ENCODE results near the gene FYTTD1. TPM values are rescaled to one million over a fixed set of nuclear protein-coding genes. Genes with fewer than 3 reads are reported as not detected.

FYTTD1 gene
- total and polyA plus RNA-seq, 8 donors = 8.3 to 37.9 (median 28.0) TPM

GRCh38 chr3:197807969-197808587 is 58.4 kb downstream of the FYTTD1 start:
- WGBS, 2 donors = 85 to 92% methylated on average over 4 of the region's 4 CpGs
- ATAC-seq = no peak
- Histone ChIP-seq H3K27me3 (no peaks in the 10 kb centered on the region), H3K4me3 (no peak overlapping the region), H3K36me3 (no peaks in the 10 kb centered on the region), H3K4me1 (no peaks in the 10 kb centered on the region), H3K9me3 (no peaks in the 10 kb centered on the region), H3K27ac (no peak overlapping the region)
- FAIRE-seq = no peak
- TF ChIP-seq CTCF (IDR thresholded peaks at IDR 0.05) = no peak
- intact Hi-C loops (cut with DNase I) = no loop called here
- no peak for DNase-seq

GRCh38 chr3:197809356-197810020 is 59.8 kb downstream of the FYTTD1 start:
- no peak for TF ChIP-seq CTCF (IDR thresholded peaks at IDR 0.05)
- no peaks in the 10 kb centered on the region for H3K4me1 ChIP-seq
- H3K9me3 ChIP-seq = no peaks in the 10 kb centered on the region
- H3K27ac ChIP-seq = no peak overlapping the region
- ATAC-seq (peak in 1 of 4 donors; percentile 19), DNase-seq (no peak), FAIRE-seq (no peak)
- WGBS, 2 donors = 47 to 48% methylated on average over 2 of the region's 2 CpGs
- no peaks in the 10 kb centered on the region for H3K27me3 ChIP-seq
- no peak overlapping the region for H3K4me3 ChIP-seq
- no peaks in the 10 kb centered on the region for H3K36me3 ChIP-seq
- intact Hi-C loops (cut with DNase I) = no loop called here

- Histone ChIP-seq H3K27ac (no peak overlapping the region), H3K4me3 (no peak overlapping the region), H3K9me3 (no peaks in the 10 kb centered on the region), H3K36me3 (no peaks in the 10 kb centered on the region), H3K4me1 (no peaks in the 10 kb centered on the region), H3K27me3 (no peaks in the 10 kb centered on the region)
- FAIRE-seq (peak; percentile 39), DNase-seq (no peak), ATAC-seq (no peak)
- TF ChIP-seq CTCF (IDR thresholded peaks at IDR 0.05) = no peak
- WGBS, 2 donors = 92 to 95% methylated on average over 6 of the region's 6 CpGs
- intact Hi-C loops (cut with DNase I) = no loop called here
Observed at GRCh38 chr3:197810901-197811300, 61.2 kb downstream of the FYTTD1 start.

- no peak for DNase-seq
- peak in 2 of 4 donors; percentile 39 to 53 for ATAC-seq
- intact Hi-C loops (cut with DNase I) = no loop called here
- TF ChIP-seq CTCF (IDR thresholded peaks at IDR 0.05) = no peak
- Histone ChIP-seq H3K4me1 (no peaks in the 10 kb centered on the region), H3K36me3 (no peaks in the 10 kb centered on the region), H3K27me3 (no peaks in the 10 kb centered on the region), H3K27ac (no peak overlapping the region), H3K4me3 (no peak overlapping the region), H3K9me3 (no peaks in the 10 kb centered on the region)
- WGBS, 2 donors = 87 to 93% methylated on average over 3 of the region's 3 CpGs
- no peak for FAIRE-seq
Observed at GRCh38 chr3:197811343-197811742, 61.7 kb downstream of the FYTTD1 start.

GRCh38 chr3:197814372-197814771 is 64.7 kb downstream of the FYTTD1 start:
- WGBS, 2 donors = 95 to 98% methylated on average over 4 of the region's 4 CpGs
- intact Hi-C loops (cut with DNase I) = no loop called here
- H3K4me1 ChIP-seq = no peaks in the 10 kb centered on the region

More at GRCh38 chr3:197814372-197814771, 64.7 kb downstream of the FYTTD1 start:
- Histone ChIP-seq H3K36me3 (no peaks in the 10 kb centered on the region), H3K4me3 (no peak overlapping the region), H3K9me3 (no peaks in the 10 kb centered on the region), H3K27me3 (no peaks in the 10 kb centered on the region), H3K27ac (no peak overlapping the region)
- no peak for DNase-seq
- no peak for ATAC-seq
- FAIRE-seq = no peak
- TF ChIP-seq CTCF (IDR thresholded peaks at IDR 0.05) = no peak

All from pancreas (tissue), 10 donors.